Measurements from ENCODE around the gene EYS.

EYS gene

DNA sequence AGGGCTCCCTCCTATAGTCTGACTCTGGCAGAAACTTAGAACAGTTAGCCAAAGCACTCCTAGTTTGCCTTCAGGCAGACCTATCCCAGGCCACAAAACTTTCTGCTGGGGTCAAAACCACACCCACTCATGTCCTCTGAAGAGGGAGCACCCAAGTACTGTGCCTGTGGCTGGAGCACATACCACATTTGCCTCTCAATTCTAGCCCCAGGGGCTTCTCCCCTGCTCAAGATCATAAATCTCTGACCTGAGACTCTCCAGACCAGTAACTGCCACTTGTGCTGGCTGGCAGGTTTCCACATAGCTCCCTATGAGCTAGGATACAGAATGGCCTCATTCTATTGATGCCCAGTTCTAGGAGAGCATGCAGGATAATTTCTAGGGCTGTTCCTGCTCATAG is 781.0 kb downstream of the EYS start:
- DNase-seq = no peak

DNA sequence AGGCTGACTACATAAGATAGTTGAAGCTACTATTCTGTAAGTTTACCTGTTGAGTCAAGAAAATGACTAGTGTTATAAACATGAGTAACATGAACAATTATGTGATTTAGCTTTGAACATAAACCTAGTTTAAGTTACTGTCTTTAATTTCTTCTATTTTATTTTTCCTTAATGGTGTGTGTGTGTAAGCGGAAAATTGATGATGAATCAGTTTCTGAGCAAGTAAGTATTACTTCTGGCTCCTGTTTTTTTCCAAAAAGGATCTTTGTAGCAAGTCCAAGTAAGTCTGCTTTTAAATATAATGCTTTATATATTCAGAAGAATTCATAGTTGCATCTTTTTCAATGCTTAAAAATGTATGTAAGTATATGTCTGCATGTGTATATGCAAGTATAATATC is 786.8 kb downstream of the EYS start:
- DNase-seq = no peak

DNA sequence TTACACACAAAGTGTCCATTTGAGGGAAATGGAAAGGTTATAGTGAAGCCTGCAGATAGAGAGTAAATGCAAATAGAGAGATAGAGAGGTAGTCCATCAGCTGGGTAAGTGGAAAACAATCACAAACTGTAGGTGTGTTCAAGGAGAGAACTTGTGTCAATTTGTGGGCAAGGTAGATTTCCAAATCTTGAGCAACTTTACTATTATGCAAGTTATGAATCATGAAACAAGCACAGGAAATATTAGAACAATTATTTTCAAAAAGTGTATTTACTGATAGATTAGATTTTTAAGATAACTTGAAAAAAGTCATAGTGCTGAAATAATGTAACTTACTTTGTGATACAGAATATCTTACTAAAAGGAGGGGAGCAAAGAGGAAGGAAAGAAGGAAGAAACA is 792.9 kb downstream of the EYS start:
- DNase-seq = no peak

GRCh38 chr6:64912966-64913365 is 794.1 kb downstream of the EYS start:
- no peak for DNase-seq

DNA sequence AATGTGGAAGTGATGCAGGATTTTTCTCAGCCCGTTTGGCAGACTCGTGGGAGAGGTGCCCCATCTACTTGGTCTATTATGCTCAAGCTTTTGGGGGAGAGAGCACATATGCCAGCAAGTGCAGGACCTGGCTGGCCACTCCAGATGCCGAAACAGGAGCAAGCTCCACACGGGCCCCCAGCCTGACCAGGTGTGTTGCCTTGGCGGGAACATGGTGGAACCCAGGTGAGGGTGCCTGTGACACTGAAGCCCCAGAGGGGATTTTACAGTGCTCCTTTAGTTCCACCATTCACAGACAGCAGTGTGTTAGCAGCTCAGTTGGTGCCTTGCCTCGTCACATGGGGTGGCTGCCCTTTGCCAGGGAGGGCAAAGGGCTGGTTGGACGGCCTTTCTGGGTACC is 798.9 kb downstream of the EYS start:
- no peak for DNase-seq

DNA sequence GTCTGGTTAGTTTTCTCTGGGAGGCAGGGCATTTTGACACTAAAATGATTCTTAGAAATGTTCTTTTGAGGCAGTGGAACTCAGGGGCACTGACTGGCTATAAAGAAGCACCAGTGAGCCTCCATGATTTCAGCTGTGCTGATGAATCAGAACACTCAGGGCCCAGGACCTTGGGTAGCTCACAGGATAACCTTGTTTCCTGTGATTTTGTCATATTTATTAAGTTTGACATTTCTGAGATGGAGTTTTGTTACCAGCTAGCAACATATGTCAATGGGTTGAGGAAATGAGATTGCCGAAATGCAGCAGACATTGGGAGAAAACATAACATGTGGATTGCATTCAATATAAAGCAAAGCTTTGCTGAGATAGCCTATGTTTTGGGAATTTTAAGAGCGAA is 802.4 kb downstream of the EYS start:
- no peak for DNase-seq

GRCh38 chr6:64902596-64902995 is 804.4 kb downstream of the EYS start:
- no peak for DNase-seq

DNA sequence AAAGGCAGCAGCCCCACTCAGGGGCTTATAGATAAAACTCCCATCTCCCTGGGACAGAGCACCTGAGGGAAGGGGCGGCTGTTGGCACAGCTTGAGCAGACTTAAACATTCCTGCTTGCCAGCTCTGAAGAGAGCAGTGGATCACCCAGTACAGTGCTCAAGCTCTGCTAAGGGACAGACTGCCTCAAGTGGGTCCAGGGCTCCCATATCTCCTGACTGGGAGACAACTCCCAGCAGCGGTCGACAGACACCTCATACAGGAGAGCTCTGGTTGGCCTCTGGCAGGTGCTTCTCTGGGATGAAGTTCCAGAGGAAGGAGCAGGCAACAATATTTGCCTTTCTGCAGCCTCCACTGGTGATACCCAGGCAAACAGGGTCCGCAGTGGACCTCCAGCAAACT is 810.1 kb downstream of the EYS start:
- DNase-seq = no peak

DNA sequence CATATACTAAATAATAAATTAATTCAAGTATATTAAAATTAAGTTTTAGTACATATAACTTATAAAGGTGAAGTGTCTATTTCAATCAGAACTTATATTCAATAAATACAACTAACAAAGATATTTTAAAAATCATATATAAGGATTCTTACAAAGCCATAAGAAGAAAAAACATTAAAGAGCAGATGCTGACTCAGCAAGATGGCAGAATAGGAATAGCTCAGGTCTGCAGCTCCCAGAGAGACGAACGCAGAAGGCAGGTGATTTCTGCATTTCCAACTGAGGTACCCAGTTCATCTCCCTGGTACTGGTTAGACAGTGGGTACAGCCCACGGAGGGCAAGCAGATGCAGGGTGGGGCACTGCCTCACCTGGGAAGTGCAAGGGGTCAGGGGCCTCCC is 811.1 kb downstream of the EYS start:
- DNase-seq = no peak

- no peak for DNase-seq
Observed at GRCh38 chr6:64890609-64891008, 816.4 kb downstream of the EYS start.

DNA sequence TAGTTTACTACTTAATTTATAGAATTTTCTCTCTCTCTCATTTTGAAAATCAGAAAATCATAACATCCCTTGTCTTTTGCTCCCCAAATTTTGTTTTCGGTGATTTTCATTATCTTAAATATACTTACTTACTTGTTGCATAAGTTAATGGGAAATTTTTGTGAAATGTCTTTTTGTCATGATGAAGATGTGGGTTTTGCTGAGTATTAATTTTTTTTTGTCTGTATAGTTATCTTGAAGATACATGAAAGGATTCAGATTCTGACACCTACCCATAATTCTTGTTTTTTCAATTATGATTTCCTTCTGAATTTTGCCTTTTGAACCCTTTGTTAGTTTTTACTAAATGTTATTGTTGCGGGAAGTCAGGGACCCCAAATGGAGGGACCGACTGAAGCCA is 817.9 kb downstream of the EYS start:
- no peak for DNase-seq

- DNase-seq = no peak
Observed at GRCh38 chr6:64874776-64875175, 832.2 kb downstream of the EYS start.

DNA sequence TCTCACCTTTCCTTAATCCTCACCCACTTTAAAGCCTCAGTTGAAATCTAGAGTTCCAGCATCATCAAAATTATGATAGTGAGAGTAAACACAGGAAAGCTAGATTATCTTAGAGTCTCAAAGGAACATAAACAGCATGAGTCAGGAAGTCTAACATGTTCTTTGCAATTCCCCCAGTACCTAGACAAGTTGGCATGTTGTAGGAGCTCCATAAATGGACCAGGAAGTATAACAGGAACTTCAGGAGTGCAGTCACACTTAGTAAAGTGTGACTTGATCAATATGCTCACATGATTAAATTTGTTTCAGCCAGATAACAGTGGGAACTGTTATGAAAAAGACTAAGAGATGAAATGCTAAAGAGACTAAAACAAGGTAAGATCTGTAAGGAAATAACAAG is 834.4 kb downstream of the EYS start:
- no peak for DNase-seq

DNA sequence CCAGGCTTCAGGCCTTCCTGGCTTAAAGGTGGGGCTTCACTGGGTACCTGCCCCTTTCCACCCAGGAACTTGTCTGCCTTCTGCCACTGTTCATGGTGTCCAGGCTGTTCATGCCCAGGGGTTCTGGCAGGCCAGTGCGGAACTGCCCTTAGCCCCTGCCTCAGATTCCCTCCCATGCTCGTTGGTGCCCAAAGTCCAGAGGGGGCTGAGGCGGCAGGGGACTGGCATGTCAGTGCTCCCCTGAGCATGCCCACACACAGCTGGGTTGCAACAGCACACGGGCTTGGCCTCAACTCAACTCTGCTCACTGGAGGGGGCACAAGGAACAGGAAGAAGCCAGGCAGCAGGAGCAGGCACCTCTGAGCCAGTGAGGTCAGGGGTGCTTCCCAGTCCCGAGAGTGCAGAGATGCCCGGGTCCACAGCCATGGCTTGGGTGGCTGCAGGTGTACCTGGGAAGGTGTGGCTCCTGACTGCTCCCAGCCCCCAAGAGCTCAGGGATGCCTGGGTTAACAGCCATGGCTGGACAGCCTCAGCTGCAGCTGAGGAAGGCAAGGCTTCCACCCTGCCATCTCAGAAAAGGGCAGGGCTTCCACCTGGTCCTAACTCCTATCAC is 845.9 kb downstream of the EYS start:
- DNase-seq = no peak

DNA sequence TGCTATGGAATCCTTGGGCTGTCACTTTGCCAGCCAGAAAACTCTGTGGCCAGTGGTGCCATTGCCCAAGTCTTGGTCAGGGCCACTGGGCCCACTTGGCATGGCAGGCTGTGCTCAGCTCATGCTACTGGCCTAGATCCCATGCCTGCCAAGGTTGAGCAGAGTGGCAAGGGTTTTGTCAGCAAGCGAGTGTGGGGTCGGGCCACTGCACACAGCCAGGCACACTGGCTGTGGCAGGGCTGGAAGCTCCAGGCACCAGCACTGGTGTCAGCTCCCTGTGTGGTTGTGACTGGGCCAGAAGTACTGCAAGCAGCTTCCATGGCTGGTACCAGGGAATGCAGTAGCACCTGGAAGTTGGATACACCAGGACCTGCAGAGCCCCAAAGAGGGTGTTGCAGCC is 846.8 kb downstream of the EYS start:
- no peak for DNase-seq

- DNase-seq = no peak
Observed at GRCh38 chr6:64850121-64850520, 856.9 kb downstream of the EYS start.

- DNase-seq = no peak
Observed at GRCh38 chr6:64848467-64848866, 858.6 kb downstream of the EYS start.

- no peak for DNase-seq
Observed at GRCh38 chr6:64847396-64847795, 859.6 kb downstream of the EYS start.

DNA sequence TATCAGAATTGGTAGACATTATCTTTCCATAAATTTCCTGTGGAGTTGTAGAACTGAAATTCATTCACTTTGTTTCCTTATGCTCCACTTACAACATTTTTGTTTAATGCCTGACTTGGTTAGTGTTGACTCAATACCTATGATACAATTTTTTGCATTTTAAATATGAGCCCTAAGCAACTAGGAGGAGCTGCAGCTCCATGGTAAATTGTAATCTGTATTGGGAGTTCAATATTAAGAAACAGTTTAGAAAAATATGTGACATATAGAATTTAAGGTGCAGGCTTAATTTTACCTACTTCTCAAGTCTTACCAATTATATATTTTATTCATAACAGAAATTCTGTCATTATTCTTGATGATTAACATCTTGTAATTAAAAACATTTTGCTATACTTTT is 868.3 kb downstream of the EYS start:
- DNase-seq = no peak

DNA sequence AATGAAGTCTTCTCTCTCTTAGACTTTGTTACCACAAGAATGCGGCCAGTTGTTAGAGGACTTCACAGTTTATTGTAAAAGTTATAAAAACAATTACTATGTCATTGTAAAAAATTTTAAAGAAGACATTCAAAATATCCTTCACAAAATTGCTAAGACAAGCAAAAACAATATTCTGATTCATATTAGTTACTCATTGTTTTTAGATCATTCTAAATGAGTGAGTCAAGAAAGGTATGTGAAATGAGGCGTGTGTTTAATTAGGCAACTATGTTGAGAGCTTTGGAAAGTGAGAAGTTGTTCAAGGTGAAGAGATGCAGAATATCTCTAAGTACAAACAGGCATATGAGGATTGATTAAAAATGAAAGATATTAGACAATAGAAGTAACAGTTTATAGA is 875.3 kb downstream of the EYS start:
- no peak for DNase-seq

- no peak for DNase-seq
Observed at GRCh38 chr6:64817525-64817924, 889.5 kb downstream of the EYS start.

GRCh38 chr6:64815718-64816117 is 891.3 kb downstream of the EYS start:
- no peak for DNase-seq

DNA sequence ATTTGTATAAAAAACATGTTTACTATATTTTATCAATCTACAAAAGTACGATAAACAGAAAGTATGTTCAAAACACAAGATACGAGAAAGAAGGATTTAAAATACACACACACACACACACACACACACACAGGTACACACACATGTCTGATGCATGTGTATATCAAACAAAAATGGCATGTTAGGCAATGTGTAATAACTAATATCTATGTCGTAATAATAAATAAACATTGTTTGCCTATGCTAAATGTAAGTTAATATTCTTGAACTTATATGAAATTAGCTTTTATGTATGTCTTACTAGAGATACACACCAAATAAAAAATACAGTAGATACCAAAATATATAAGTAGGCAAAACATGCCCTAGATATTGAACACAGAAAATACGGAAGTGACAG is 894.9 kb downstream of the EYS start:
- no peak for DNase-seq

GRCh38 chr6:64811119-64811518 is 895.9 kb downstream of the EYS start:
- no peak for DNase-seq

DNA sequence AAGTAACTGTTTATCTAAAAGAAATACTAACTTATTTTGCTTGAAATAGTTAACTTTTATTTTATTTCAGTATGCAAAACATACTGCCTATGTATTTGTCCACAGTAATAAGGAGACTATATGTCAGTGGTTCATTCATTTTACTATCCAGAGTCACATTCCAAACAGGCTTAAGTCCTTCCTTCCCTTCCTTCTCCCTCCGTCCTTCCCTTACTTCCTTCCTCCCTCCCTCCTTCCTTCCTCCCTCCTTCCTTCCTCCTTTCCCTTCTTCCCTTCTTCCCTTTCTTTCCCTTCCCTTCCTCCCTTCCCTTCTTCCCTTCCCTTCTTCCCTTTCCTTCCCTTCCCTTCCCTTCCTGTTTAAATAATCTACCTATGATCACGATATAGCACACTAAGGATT is 899.2 kb downstream of the EYS start:
- DNase-seq = no peak

Measured in CD4-positive, alpha-beta T cell treated with Interleukin-15 for 1 hour (primary cell).